ENCODE measurements around the gene IZUMO4. TPM values are rescaled to one million over a fixed set of nuclear protein-coding genes. Genes with fewer than 3 reads are reported as not detected.

The IZUMO4 gene
- total RNA-seq, 4 donors from 2014 or later, result 2.1 to 8.1 (median 6.4) TPM

GRCh38 chr19:2056837-2057192 lies 39.9 kb upstream of the IZUMO4 start:
- Histone ChIP-seq H3K4me1 (peaks cover 93% of the 10 kb centered on the region), H3K9me3 (no peaks in the 10 kb centered on the region), H3K36me3 (no peaks in the 10 kb centered on the region), H3K27ac (peak overlapping the region; percentile 91), H3K27me3 (no peaks in the 10 kb centered on the region), H3K4me3 (no peak overlapping the region)
- peak in 1 of 2 donors; percentile 75 for DNase-seq (ENCODE audit: low spot score in 2 of 2)
- TF ChIP-seq POLR2AphosphoS5 (IDR thresholded peaks at IDR 0.05) (no peak), POLR2A (IDR thresholded peaks at IDR 0.05) (no peak), EP300 (IDR thresholded peaks at IDR 0.05) (no peak), CTCF (IDR thresholded peaks at IDR 0.05) (no peak)
- WGBS, result 23% methylated on average over 5 of the region's 5 CpGs

GRCh38 chr19:2057484-2058469 lies 38.9 kb upstream of the IZUMO4 start:
- 64% methylated on average over 7 of the region's 23 CpGs for WGBS

GRCh38 chr19:2058570-2059421 lies 37.9 kb upstream of the IZUMO4 start:
- Histone ChIP-seq H3K4me1 (peaks cover 84% of the 10 kb centered on the region), H3K27me3 (no peaks in the 10 kb centered on the region)
- peak in 1 of 2 donors; percentile 63 for DNase-seq (ENCODE audit: low spot score in 2 of 2)

More at GRCh38 chr19:2057484-2058469, 38.9 kb upstream of the IZUMO4 start:
- Histone ChIP-seq H3K36me3 (no peaks in the 10 kb centered on the region), H3K4me1 (peaks cover 93% of the 10 kb centered on the region), H3K9me3 (no peaks in the 10 kb centered on the region), H3K27me3 (no peaks in the 10 kb centered on the region), H3K4me3 (no peak overlapping the region), H3K27ac (peak overlapping the region; percentile 100)
- peak in 1 of 2 donors; percentile 68 for DNase-seq (ENCODE audit: low spot score in 2 of 2)
- TF ChIP-seq CTCF (IDR thresholded peaks at IDR 0.05) (no peak), POLR2AphosphoS5 (IDR thresholded peaks at IDR 0.05) (no peak), EP300 (IDR thresholded peaks at IDR 0.05) (no peak), POLR2A (IDR thresholded peaks at IDR 0.05) (no peak)

GRCh38 chr19:2059422-2060201 lies 37.1 kb upstream of the IZUMO4 start:
- Histone ChIP-seq H3K36me3 (no peaks in the 10 kb centered on the region), H3K4me3 (peak overlapping the region; percentile 66), H3K4me1 (peaks cover 82% of the 10 kb centered on the region), H3K27me3 (no peaks in the 10 kb centered on the region), H3K9me3 (no peaks in the 10 kb centered on the region), H3K27ac (peak overlapping the region; percentile 100)
- WGBS, result 37% methylated on average over 9 of the region's 24 CpGs
- peak in 1 of 2 donors; percentile 86 for DNase-seq (ENCODE audit: low spot score in 2 of 2)
- TF ChIP-seq CTCF (IDR thresholded peaks at IDR 0.05) (no peak), POLR2AphosphoS5 (IDR thresholded peaks at IDR 0.05) (no peak), POLR2A (IDR thresholded peaks at IDR 0.05) (no peak), EP300 (IDR thresholded peaks at IDR 0.05) (no peak)

More at GRCh38 chr19:2058570-2059421, 37.9 kb upstream of the IZUMO4 start:
- Histone ChIP-seq H3K27ac (peak overlapping the region; percentile 100), H3K9me3 (no peaks in the 10 kb centered on the region), H3K4me3 (no peak overlapping the region), H3K36me3 (no peaks in the 10 kb centered on the region)
- 79% methylated on average over 27 of the region's 27 CpGs for WGBS
- TF ChIP-seq CTCF (IDR thresholded peaks at IDR 0.05) (no peak), EP300 (IDR thresholded peaks at IDR 0.05) (no peak), POLR2A (IDR thresholded peaks at IDR 0.05) (no peak), POLR2AphosphoS5 (IDR thresholded peaks at IDR 0.05) (no peak)
